Measurements from ENCODE around the gene STK38.

Gene STK38

DNA sequence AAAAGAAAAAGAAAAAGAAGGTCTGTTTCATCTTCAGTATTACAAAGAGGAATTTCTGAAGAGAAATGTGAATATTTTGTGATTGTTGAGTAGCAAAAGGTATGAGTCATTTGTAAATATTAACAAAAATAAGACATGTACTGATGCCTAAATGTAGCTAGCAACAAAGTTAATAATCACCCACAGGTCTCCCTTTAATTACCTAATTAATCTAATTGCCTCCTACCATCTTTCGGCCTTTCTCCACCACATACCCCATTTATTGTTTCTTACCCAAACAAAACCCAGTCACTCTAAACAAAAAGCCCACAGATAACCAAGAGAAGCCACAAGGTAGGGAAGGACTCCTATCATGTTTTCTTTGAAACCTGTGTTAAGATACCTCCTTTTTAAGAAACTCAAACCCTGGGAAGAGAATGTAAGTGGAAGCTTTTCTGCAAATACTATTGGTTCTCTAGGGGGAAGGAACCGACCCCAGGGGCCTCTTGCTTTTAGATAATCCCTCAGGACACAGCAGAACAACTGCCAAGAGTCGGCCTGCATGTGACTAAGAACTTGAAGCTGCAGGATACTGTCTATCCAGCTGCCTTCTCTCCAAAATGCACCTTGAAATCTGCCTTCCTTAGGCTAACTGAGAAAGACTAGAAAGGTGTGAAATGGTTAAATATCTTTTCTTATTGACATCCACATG lies 16.1 kb upstream of the STK38 start:
- no peak for DNase-seq

DNA sequence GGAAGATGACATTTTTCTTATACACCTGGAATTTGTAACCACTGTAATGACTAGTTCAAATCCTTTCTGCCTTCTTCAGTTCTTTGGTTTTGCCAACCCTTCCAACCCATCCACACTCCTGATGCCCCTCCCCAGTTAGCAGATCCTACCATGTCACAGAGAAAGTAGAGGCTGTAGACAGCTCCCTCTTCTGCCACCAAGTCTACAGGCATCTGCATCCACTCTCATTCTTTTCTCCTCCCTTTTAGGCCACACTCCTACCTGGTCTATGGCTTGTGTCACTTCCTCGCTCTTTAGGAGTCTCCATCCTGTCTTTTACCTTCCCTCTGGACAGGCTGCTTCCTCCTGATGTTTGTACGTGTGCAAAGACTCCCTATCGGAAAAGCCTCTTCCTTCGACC lies 13.5 kb upstream of the STK38 start:
- no peak for DNase-seq

DNA sequence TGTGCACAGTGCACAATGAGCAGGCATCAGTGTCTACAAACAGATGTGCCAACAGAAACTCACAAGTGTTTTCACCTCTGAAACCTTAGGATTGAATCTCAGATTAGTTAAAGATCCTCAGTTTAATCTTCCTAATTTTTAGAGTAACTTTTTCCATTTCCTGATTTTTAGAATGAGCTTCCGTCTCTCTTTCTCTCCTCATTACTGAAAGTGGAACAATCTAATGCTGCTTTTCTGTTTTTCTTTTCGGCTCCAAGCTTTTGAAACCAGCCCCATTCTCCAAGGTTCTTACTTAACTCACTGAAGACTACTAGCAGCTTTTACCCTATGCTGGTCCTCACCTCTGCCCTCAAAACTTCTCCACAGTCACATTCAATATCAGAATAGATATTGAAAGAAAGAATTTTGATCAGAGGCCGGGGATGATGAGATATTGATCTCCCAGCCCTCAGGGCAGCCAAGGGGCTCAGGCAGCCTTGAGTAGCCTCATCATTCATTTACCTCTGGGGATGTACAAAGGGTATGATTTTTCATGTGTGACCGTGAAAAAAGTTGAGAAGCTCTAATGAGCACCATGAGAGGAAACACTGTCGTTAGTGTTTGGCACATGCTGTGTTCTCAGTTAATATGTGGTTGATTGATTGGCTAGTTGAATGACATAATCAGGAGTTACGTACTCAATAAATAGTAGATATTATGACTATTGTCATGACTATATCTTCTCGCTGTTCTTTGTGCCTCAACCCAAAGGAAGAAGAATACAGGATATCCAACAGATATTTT lies 11.9 kb upstream of the STK38 start:
- DNase-seq: no peak

DNA sequence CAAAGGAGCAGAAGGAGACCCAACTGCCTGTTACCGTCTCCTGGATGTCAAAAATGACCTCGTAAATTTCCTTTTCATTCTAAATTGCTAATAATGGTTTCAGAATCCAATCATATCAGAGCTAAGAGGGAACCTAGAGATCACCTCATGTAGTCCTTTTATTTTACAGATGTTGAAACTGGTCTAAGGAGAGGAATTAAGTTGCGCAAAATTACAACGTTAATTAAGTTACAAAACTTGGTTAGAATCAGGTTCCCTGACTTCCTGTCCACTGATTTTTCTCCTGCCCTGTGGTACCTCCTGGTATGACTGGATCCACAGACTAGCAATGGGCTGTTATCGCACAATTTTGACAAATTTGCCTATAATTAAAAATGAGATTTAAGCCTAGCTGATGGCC lies 9.0 kb upstream of the STK38 start:
- no peak for DNase-seq

DNA sequence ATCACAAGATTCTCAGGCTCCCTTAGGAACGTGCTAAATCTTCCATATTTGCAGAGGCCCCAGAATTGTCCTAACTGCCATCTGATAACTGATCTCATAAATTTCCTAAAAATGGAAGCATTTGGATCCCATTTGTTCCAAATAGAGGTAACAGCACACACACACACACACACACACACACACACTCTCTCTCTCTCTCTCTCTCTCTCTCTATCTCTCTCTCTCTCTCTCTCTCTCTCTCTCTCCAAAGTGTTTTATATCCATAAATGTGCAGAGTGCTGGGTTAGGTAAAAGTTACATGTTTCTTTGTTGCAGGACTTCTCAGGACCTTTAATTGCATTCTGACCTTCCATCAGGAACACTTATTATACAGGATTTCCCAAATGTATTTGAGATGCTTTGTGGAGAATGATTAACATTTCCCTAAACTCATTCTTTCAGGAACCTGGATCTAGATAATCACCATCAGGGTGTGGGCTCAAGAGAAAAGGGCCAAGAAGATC lies 8.5 kb upstream of the STK38 start:
- DNase-seq: no peak

DNA sequence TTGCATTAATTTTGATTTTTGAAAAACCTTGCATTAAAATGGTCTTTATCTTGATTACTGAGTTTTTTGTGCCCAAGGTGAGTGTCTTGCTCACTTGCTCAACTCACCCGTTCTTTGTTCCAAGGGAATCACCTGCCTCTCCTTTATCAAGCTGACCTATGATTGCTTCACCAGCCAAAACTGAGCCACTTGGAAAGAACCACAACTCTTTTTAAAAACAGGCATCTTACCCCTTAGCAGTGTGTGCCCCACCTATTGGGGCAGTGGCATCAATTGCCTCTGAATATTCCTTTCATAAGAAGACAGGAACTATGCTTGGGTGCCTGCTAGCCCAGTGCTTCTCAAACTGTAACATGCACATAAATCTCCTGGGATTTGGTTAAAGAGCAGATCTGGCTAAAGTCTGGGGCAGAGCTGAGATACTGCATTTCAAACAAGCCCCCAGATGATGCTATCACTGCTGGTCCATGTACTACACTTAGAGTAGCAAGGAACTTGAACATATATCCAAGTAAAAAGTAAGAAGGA lies 3.3 kb upstream of the STK38 start:
- DNase-seq: no peak

DNA sequence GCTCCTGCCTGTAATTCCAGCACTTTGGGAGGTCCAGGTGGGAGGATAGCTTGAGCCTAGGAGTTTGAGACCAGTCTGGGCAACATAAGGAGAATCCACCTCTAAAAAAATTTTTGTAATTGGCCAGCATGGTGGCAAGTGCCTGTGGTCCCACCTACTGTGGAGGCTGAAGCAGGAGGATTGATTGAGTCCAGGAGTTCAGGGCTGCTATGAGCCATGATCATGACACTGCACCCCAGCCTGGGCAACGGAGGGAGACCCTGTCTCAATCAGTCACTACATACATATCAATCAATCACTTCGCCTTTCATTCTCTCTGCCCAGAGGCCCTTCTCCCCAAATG lies 1.1 kb upstream of the STK38 start:
- no peak for DNase-seq

DNA sequence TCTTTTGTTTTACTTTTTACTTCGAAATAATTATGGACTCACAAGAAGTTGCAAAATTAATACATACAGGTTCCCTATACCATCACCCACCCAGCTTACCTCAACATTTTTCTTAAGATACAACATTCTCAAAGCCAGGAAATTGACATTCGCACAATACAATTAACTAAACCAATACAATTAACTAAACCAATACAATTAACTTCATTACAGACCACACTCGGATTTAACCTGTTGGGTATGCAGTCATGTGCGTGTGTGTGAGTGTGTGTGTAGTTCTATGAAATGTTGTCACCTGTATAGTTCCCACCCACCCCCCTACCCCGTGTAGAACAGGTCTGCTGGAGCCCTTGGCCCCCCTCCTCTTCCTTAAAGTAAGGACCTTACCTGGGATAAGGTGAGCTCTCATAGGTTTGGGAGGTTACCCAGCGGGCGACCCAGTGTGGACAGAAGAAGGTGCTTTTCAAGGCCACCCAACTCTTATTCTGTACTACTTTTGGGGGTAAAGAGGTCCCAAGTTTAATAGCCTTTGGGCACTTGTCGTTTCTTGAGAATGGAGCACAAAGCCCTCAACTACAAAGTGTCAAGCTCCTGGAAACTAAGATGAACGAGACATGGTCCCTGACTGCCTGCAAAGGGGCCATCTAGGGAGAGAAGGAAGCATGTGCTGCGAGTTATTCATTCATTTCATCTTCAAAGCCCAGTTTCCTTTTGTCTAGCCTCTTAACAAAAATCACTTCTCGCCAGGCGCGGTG lies 544 bp upstream of the STK38 start:
- DNase-seq: no peak

DNA sequence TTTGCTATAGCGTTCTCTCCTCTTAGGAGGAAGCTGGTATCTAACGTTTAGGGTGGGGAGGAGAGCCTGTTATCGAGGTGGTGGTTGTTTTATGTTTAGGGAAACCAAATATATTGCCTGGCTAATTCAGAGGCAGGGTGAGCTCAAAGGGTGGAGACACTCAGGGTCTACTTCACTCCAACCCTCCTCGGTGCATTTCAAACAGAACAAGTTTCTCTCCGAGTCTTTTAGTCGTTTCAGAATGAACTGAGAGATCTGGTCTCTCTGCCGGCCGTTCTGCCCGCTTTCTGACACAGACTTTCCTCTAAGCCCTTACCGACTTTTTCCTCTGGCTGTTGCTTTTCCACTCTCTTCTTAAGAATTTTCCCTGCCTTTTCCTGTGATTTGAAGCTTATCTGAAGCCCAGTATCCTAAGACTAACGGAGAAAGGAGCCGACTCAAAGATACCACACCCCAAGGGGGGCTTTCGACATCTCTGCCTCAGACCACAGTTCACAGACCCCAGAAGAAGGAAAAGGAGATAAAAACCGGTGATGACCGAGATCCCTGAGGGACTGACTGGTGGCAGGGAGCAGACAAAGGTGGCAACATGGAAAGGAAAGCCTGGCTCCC lies 865 bp downstream of the STK38 start:
- DNase-seq: peak; percentile 9

DNA sequence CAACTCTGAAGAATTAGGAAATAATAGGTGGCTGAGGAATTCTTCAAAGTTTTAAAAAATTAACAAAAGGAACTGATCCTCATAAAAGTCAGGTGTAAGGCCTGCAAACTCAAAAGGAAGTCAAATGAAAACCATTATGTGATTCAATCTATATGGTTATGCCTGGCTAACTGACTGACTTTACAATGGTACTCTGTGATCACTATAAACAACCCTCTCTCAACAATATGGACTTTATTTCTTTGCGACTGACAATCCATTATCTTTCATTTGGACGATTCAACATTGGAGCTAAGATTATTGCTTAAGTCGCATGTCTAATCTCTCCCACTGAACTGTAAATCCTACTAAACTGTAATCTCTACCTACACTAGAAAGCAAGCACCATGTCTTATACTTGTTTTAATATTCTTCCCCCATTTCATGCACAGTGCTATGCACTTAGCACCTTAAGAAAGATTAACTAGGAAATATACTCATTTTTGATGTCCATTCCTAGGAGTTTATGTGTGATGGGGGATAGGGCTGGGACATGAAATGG lies 1.4 kb downstream of the STK38 start:
- no peak for DNase-seq

DNA sequence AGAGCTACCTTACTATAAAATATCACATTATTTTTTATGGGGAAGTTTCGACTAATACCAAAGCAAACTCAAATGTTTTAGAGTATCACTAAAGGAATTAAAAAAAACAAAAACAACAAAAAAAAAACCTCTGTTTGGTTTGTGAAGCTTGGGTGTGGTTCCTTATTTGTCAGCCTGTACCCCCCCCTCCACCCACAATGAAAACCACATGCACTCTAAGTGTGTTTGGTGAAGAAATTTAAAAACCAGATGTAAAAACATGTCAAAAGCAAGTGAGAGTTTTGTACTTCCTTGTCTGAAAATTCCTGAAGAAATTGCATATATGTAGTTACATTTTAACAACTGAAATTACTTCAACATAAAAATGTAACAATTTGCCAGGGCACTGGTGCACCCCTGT lies 3.1 kb downstream of the STK38 start:
- DNase-seq: no peak

DNA sequence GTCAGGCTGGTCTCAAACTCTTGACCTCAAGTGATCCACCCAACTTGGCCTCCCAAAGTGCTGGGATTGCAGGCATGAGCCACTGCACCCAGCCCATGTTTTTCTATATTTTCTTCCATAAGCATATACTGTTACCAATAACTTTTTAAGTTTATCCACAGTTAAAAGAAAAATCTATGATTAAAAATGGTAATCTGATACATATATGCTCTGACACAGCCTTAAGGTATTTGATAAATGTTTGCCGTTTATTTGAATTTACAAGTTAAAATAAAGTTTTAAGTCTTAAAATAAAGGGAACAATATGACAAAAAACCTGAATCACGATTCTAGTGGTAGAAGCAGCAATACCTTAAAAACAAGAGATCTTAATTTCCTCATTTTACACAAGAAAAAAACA lies 5.2 kb downstream of the STK38 start:
- DNase-seq: no peak

DNA sequence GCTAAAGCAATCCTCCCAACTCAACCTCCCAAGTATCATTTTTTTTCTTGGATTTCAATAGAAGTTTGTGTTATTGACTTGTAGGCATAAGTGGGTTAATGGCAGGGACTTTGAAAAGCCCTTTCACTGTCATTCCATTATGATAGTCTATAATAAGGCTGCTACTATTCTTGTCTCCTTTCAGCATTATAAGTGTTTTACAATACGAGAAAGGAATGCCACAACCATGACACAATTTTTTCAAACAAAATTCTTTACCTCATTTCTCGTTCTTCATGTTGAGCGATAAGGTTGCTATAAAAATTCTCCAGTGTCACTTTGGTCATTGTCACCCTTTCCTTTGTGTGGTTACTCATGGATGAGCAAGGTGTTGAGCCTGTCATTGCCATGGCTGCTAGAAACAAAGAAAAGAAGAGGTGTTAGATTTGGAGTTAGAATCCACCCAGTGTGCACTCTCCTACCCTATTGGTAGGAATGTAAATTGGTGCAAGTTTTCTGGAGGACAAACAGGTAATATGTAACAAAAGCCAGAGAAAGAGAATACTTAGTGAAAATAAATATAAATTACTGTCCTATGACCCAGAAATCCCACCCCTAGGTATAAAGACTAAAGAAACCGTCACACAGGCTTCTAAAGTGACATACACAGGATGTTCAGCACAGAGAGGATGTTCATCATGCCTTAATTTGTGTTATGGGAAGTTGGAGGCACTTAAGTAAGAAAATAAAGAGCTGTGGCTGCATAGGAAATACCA lies 7.3 kb downstream of the STK38 start:
- DNase-seq: no peak

DNA sequence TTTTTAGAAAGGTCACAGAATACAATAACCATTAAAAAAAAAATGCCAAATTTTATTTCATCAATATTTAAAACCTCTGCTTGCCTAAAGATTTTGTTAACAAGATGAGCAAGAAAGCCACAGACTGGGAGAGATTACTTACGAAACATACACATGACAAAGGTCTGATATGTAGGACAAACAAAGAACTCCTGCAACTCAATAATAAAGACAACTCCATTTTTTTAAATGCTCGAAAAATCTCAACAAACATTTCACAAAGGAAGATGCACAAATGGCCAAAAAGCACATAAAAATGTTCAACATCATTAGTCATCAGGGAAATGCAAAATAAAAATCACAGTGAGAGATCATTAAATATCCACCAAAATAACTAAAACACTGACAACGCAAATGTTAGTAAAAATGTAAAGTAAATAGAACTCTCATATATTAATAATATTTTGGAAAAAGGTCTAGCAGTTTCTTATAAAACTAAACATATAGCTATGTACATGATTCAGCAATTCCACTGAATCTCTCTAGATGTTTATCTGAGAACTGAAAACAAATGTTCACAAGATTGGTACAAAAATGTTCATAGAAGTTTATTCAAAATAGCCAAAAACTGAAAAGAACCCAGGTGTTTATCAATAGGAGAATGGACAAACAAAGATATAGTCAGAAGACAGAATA lies 10.3 kb downstream of the STK38 start:
- no peak for DNase-seq

DNA sequence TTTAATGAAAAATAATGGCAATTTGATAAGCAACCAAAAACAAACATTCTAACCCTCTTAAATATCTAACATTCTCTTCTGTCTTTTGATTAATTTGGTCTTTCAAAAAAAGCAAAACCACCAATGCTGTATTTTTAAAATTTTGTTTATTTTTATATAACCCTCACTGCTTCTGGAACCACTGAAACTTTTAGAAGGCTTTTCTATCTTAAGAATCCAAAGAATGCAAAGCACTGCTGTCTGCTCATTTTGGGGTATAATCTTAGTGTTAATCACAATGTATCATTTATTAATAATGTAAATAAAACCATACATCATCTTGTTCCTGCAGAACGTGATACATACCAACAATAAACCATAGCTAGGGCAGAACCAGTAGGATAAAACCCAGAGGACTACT lies 14.0 kb downstream of the STK38 start:
- no peak for DNase-seq

DNA sequence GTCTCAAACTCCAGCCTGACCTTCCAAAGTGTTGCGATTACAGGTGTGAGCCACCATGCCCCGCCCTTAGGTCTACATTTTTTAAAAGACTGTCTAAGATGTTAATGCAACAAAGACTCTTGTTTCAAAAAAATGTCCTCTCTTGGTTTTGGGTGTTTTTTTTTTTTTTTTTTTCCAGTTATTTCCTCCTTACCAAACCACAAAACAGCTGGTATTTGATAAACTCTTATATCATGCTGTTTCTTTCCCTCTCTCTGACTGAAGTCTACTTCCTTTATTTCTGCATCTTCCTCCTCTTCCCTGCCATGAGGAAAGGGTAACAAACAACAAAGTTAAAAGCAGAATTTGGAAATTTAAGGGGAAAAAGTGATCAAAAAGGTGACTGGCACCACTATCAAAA lies 21.2 kb downstream of the STK38 start:
- no peak for DNase-seq

DNA sequence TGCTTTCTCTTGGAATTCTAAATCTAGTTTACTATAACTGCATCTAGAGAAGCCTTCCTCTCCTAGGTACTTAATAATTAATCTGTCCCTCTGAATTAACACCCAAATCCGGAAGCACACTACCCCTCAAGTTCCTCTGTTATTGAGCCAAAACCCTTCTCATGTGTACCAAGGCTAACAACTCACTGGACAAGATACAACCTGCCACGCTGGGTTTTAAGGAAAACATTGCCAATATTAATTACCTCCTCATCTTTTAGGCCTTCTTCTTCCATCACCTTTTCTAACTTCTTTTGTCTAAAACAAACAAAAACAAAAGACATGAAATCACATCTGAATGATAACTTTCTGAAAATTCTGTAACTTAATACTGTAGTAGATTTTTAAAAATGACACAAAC lies 21.9 kb downstream of the STK38 start:
- DNase-seq: no peak

DNA sequence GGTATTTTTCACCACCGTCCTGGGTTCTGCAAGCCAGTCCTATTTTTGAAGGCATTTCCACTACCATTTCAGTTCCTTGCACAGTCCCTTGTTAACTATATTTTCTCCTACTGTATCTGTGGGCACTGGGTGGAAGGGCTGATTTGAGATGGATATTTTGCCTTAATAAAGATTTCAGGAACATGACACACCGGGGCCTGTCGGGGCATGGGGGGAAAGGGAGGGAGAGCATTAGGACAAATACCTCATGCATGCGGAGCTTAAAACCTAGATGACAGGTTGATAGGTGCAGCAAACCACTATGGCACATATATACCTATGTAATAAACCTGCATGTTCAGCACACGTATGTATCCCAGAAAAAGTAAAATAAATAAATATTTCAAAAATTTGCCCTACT lies 22.4 kb downstream of the STK38 start:
- DNase-seq: no peak

DNA sequence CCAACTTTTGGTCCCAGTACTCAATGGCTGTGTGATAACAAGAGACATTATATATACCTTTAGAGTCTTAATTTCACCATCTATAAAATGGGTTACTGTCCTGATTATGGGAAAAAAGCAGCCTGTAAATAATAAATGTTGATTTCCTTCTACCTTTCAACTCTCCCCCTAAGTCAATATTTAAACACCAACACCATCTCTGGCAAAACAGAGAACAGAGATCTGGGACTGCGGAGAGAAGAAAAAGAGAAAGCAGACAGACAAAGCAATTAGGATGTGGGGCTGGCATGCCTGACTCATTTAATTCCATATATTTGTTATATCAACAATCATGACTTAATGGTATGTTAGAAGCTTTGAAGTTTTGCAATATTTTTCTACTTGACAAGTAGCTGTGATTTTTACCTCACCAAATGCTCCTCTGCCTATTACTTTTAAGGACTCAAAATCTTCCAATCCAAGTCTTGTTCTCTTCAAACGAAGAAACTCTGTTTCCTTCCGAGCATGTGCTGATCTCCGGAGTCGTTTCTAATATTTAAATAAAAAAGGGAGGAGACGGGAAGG lies 23.3 kb downstream of the STK38 start:
- no peak for DNase-seq

DNA sequence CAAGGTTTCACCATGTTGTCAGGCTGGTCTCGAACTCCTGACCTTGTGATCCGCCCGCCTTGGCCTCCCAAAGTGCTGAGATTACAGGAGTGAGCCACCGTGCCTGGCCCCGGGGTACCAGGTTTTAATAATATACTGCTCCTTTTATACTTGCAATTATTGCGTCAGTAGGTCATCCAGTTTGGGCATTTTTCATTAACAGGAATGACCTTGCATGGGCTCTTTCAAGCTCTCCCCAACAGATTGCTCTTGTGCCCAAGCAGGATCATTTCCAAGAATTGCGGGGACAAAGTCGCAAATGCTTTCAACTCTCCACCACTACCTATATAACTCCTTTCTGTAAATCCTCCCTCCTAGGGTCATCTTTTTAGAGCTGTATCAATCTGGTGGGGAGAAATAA lies 23.8 kb downstream of the STK38 start:
- no peak for DNase-seq

DNA sequence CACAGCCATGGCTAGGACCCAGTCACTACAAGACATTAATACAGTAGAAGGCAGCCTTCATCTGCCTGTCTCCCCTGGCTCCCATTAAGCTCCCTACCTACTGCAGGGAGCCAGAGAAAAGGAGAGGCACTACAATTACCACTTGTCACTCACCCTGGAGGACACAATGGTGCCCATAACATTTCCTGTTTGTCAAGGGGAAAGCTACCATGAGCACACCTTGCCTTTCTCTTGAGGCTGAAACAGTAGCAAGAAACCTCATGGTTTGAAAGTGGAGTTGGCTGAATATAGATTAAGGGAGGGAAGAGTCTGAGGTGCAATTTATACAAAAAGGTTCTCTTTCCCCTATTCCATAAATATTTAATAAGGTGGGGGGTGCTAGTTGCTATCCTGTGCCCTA lies 27.9 kb downstream of the STK38 start:
- DNase-seq: no peak
